ENCODE results near the gene AHCY. TPM values are rescaled to one million over a fixed set of nuclear protein-coding genes. Genes with fewer than 3 reads are reported as not detected.

AHCY gene
- total RNA-seq, 4 donors from 2014 or later, result 109 to 138 (median 124) TPM

DNA sequence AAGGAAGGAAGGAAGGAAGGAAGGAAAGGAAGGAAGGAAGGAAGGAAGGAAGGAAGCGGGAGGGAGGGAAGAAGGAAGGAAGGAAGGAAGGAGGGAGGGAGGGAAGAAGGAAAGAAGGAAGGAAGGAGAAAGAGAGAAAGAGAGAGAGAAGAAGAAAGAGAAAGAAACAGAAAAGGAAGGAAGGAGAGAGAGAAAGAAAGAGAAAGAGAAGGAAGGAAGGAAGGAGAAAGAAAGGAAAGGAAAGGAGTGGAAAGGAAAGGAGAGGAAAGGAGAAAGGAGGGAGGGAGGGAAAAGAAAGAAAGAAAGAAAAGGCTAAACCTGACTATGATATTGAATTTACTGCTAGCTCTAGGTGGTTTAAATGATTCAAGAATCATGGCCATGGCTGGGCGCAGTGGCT is 67.3 kb downstream of the AHCY start:
- intact Hi-C loops (cut with DNase I), result no loop called here
- no peaks in the 10 kb centered on the region for H3K9me3 ChIP-seq
- no peak for TF ChIP-seq POLR2A (IDR thresholded peaks at IDR 0.05)
- TF ChIP-seq, protein P1, sequence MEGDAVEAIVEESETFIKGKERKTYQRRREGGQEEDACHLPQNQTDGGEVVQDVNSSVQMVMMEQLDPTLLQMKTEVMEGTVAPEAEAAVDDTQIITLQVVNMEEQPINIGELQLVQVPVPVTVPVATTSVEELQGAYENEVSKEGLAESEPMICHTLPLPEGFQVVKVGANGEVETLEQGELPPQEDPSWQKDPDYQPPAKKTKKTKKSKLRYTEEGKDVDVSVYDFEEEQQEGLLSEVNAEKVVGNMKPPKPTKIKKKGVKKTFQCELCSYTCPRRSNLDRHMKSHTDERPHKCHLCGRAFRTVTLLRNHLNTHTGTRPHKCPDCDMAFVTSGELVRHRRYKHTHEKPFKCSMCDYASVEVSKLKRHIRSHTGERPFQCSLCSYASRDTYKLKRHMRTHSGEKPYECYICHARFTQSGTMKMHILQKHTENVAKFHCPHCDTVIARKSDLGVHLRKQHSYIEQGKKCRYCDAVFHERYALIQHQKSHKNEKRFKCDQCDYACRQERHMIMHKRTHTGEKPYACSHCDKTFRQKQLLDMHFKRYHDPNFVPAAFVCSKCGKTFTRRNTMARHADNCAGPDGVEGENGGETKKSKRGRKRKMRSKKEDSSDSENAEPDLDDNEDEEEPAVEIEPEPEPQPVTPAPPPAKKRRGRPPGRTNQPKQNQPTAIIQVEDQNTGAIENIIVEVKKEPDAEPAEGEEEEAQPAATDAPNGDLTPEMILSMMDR (IDR thresholded peaks at IDR 0.05), result no peak
- H3K27me3 ChIP-seq, result no peaks in the 10 kb centered on the region
- 93 to 98% methylated on average over 2 of the region's 2 CpGs for WGBS, 2 donors
- no peak for DNase-seq
- H3K27ac ChIP-seq, result no peak overlapping the region
- no peaks in the 10 kb centered on the region for H3K36me3 ChIP-seq
- peaks cover 0 to under 1% of the 10 kb centered on the region in 2 donors for H3K4me1 ChIP-seq
- no peak overlapping the region for H3K4me3 ChIP-seq (replicated peaks in 1 of 3)

DNA sequence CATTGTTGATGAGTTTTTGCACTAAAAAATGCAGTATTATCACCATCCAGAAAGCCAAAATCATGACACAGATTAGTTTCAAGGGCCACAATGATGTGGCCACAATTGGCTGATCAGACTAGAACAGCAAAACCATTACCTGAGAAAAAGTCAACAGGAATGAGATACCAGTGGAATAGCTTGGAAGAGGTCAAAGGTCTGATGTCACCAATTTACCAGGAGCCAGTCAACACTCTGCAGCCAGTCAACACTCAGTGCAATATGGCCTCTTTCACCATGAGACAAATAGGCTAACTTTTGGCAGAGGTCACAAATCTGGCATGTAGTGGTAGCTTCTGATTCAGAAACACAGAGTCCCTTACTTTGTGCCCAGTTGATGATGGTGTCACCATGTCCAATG is 69.5 kb downstream of the AHCY start:
- Histone ChIP-seq H3K4me1 (no peaks in the 10 kb centered on the region), H3K27ac (no peak overlapping the region), H3K4me3 (replicated peaks in 1 of 3) (no peak overlapping the region), H3K27me3 (no peaks in the 10 kb centered on the region), H3K9me3 (no peaks in the 10 kb centered on the region), H3K36me3 (no peaks in the 10 kb centered on the region)
- TF ChIP-seq, protein P1 (IDR thresholded peaks at IDR 0.05), result no peak
- TF ChIP-seq POLR2A (IDR thresholded peaks at IDR 0.05), result no peak
- DNase-seq, result no peak
- intact Hi-C loops (cut with DNase I), result no loop called here

- Histone ChIP-seq H3K9me3 (no peaks in the 10 kb centered on the region), H3K27me3 (no peaks in the 10 kb centered on the region), H3K27ac (no peak overlapping the region), H3K4me1 (no peaks in the 10 kb centered on the region), H3K4me3 (replicated peaks in 1 of 3) (no peak overlapping the region), H3K36me3 (no peaks in the 10 kb centered on the region)
- no peak for DNase-seq
- intact Hi-C loops (cut with DNase I), result no loop called here
- 77 to 98% methylated on average over 3 of the region's 3 CpGs for WGBS, 2 donors
- no peak for TF ChIP-seq POLR2A (IDR thresholded peaks at IDR 0.05)
- TF ChIP-seq, protein P1 (IDR thresholded peaks at IDR 0.05), result no peak
Observed at GRCh38 chr20:34232494-34233087, 70.6 kb downstream of the AHCY start.

DNA sequence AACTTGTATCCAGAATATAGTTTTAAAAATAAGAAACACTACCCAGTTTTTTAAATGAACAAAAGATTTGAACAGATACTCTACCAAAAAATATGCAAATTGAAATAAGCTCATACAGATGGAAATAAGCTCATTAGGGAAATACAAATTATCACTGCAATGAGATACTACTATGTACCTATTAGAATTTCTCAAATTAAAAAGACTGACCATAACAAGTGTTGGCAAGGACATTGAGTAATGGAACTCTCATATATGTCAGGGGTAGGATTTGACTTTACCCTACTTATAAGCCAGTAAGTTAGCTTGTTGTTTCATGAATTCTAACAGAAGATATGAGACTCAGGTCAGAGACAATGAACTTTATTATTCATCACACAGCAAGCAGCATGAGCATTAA is 71.5 kb downstream of the AHCY start:
- intact Hi-C loops (cut with DNase I), result no loop called here
- Histone ChIP-seq H3K4me3 (replicated peaks in 1 of 3) (no peak overlapping the region), H3K27me3 (no peaks in the 10 kb centered on the region), H3K27ac (no peak overlapping the region), H3K4me1 (no peaks in the 10 kb centered on the region), H3K36me3 (no peaks in the 10 kb centered on the region), H3K9me3 (no peaks in the 10 kb centered on the region)
- no peak for TF ChIP-seq POLR2A (IDR thresholded peaks at IDR 0.05)
- TF ChIP-seq, protein P1 (IDR thresholded peaks at IDR 0.05), result no peak
- no peak for DNase-seq

Small RNAs within 50 kb of the gene (small RNA-seq; reads per million reads assigned to genes)
- gene AL356299.1, result not detected

Other genes starting within 250 kb of the AHCY start
- gene EIF2S2, start 191.1 kb downstream of the AHCY start, total RNA-seq, result 10 to 100 TPM; 34.1 to 50.5 (median 42.6) TPM
- not detected for gene ASIP, start 61.9 kb downstream of the AHCY start, total RNA-seq
- 100 to 1,000 TPM in 1 of 4 donors, 10 to 100 TPM in 3; 67.5 to 120 (median 75.5) TPM for gene ITCH, start 59.9 kb upstream of the AHCY start, total RNA-seq
- gene DYNLRB1, start 213.1 kb upstream of the AHCY start, total RNA-seq, result 100 to 1,000 TPM; 119 to 231 (median 210) TPM

Data from thyroid gland (tissue), 4 donors.